HepG2 (cell line): ENCODE results near the gene HMCN2.

Experiments used
- NCOR1 ChIP-seq: fragments of 200-600 bp; sonication (generic); IDR thresholded peaks from 2 replicates; pipeline ENCODE4 v1.7.0; 2017; ENCODE audit warnings: antibody characterized with exemption, low read length, borderline replicate concordance
- POLR2AphosphoS5 ChIP-seq: IDR thresholded peaks from 2 replicates; pipeline ENCODE4 v1.6.1; 2012; ENCODE audit warnings: low read depth, low read length
- SRSF4 ChIP-seq: fragments of 200-400 bp; formaldehyde crosslinking; IDR thresholded peaks from one replicate; pipeline ENCODE4 v1.6.1; 2018; ENCODE audit warnings: mild to moderate bottlenecking, low read depth, low read length, moderate library complexity; ENCODE audit not compliant: poor library complexity, severe bottlenecking
- ZNF350 ChIP-seq: sonication (generic); formaldehyde crosslinking; IDR thresholded peaks from 2 replicates; pipeline ENCODE4 v1.4.0; 2020; ENCODE audit warnings: mild to moderate bottlenecking, low read depth, missing genetic modification reagents, borderline replicate concordance

DNA sequence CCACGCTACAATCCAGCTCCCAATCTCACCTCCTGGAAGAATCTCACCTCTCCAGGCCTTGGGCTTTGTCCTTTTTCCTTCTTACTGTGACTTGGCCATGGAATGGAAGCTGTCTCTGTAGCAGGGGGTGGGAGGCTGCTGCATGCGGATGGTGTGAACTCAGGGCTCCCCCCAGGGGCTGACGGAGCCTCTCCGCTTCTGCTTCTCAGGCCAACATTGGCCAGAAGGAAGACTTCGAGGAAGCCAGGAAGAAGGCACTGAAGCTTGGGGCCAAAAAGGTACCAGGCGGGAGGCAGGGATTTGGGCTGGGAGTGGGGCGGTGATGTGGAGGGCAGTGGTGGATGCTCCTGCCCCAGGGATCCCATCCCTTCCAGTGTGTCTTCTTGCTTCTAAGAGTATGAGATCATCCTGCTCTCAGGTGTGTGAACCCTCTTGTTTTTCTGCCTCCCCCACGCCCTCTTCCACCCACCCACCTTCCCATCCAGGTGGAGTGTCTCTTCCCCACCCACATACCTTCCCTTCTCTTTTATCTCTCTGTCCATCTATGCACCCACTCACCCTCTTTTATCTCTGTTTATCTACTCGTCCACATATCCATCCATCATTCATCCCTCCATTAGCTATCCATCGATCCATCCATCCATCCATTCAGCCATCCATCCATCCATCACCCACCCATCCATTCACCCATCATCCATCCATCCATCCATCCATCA is 188.7 kb downstream of the HMCN2 start:
- no peak for TF ChIP-seq NCOR1
- TF ChIP-seq SRSF4: no peak
- TF ChIP-seq POLR2AphosphoS5: no peak
- no peak for TF ChIP-seq ZNF350 (CRISPR knock-in tag)
